NT2/D1 (cell line): Measurements from ENCODE around the gene NHLH2.

ENCODE experiments used
- YY1 ChIP-seq: IDR thresholded peaks from 2 replicates; pipeline ENCODE4 v1.6.1; 2011; ENCODE audit not compliant: insufficient read length, insufficient read depth
- ZNF274 ChIP-seq: IDR thresholded peaks from 2 replicates; pipeline ENCODE4 v1.6.1; 2011; ENCODE audit warnings: mild to moderate bottlenecking, low read depth, low read length

GRCh38 chr1:115874904-115875303, 34.0 kb upstream of the NHLH2 start:
- TF ChIP-seq ZNF274 (no peak), YY1 (no peak)
